SK-N-MC (cell line): ENCODE measurements around the gene TSPAN15.

Source experiments
- EZH2 ChIP-seq: fragments of 200-600 bp; sonication (generic); IDR thresholded peaks from one replicate; pipeline ENCODE4 v1.6.1; 2017; ENCODE audit warnings: antibody characterized with exemption
- POLR2AphosphoS5 ChIP-seq: IDR thresholded peaks from 2 replicates; pipeline ENCODE4 v1.6.1; 2012; ENCODE audit warnings: mild to moderate bottlenecking, low read depth, low read length, borderline replicate concordance

- TF ChIP-seq POLR2AphosphoS5 (no peak), EZH2 (no peak)
Observed at GRCh38 chr10:69406302-69406811, 44.9 kb upstream of the TSPAN15 start.
